Astrocyte of the spinal cord (primary cell): Measurements from ENCODE around the gene XG.
"Not testable (repeated sequence)": the region's sequence is repeated elsewhere in the genome, so short reads cannot be mapped to it uniquely, and the experiment has no call there.

Experiments used
- DNase-seq: peaks from one replicate; pipeline ENCODE4 v3.0.0; 2011; ENCODE audit warnings: low read depth, low spot score
- H3K4me3 ChIP-seq: 2 replicates; pipeline ENCODE4 v1.5.1; 2011; ENCODE audit warnings: low read depth, mild to moderate bottlenecking, low read length, moderate library complexity
- in situ Hi-C: cut with HindIII; loops from 2 replicates; pipeline ENCODE4 v1.10.0; 2017; ENCODE audit warnings: low sequenced_read_pairs
- TF ChIP-seq, protein P1 (sequence below): IDR thresholded peaks from 2 replicates; pipeline ENCODE4 v1.5.1; 2012; ENCODE audit warnings: low read depth, mild to moderate bottlenecking, low read length, inconsistent platforms

The XG gene

DNA sequence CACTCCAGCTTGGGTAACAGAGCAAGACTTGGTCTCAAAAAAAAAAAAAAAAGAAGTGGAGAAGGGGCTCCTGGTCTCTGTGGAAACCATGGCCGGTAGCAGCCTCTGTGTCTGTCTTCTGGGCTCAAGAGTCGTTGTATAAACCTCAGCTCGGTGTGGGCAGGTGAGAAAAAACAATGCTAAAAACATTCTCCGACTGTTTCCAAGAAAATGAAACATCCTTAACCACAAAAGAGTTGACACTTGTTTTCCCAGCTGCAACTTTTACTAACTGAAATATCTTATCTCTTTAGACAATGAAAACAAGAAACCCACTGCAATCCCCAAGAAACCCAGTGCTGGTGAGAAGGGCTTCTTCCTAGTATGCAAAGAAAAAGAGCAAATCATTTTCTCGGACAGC lies 34.5 kb upstream of the XG start:
- in situ Hi-C loops, result no loop called here
- DNase-seq, result no peak
- TF ChIP-seq, protein P1, sequence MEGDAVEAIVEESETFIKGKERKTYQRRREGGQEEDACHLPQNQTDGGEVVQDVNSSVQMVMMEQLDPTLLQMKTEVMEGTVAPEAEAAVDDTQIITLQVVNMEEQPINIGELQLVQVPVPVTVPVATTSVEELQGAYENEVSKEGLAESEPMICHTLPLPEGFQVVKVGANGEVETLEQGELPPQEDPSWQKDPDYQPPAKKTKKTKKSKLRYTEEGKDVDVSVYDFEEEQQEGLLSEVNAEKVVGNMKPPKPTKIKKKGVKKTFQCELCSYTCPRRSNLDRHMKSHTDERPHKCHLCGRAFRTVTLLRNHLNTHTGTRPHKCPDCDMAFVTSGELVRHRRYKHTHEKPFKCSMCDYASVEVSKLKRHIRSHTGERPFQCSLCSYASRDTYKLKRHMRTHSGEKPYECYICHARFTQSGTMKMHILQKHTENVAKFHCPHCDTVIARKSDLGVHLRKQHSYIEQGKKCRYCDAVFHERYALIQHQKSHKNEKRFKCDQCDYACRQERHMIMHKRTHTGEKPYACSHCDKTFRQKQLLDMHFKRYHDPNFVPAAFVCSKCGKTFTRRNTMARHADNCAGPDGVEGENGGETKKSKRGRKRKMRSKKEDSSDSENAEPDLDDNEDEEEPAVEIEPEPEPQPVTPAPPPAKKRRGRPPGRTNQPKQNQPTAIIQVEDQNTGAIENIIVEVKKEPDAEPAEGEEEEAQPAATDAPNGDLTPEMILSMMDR, result no peak
- no peak overlapping the region for H3K4me3 ChIP-seq

DNA sequence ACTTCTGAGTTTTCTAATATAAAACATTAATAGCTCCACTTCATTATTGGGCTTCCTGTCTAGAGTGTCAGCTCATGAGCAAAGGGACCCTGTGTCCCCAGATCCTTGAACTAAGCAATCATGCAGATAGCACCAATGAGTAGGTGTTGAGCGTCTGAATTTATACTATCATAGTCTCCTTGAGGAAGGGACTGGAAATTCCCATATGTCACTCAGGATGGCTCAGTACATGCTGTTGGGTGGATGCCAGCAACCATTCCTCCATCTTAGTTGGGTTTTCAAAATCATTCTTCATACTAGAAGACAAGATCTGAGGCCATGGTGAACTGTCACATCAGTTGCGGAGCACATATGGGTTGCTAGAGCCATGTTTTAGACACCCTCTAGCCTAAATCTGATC lies 33.0 kb upstream of the XG start:
- H3K4me3 ChIP-seq, result no peak overlapping the region
- DNase-seq, result no peak
- in situ Hi-C loops, result no loop called here
- TF ChIP-seq, protein P1, result no peak

DNA sequence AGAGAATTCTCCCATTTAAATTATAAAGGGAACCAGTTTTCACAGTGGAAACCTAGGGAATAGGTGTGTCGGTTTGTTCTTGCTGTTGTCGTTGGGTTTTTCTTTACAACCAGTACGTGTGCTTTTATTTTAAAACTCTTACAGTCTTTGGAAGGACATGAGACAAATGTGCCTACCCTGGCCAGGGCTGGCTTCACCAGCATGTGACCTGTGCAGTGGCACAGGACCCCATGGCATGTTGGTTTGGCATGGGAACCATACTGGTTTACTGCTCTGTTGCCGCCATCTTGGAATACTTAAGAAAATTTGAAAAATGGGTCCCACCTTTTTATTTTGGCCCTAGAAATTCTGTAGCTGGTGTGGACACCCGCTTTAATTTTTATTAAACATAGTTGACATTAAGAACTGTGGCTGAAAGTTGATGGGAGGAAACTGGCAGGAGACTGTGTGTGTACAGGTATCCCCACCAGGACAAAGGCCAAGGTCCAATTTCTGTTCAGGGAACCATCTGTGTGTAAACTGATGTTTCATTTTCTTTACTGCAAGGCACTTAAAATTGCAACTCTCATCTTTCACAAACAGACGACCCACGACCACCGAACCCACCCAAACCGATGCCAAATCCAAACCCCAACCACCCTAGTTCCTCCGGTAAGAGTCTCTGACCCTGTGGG lies 31.9 kb upstream of the XG start:
- TF ChIP-seq, protein P1, result no peak
- H3K4me3 ChIP-seq, result no peak overlapping the region
- in situ Hi-C loops, result no loop called here

DNA sequence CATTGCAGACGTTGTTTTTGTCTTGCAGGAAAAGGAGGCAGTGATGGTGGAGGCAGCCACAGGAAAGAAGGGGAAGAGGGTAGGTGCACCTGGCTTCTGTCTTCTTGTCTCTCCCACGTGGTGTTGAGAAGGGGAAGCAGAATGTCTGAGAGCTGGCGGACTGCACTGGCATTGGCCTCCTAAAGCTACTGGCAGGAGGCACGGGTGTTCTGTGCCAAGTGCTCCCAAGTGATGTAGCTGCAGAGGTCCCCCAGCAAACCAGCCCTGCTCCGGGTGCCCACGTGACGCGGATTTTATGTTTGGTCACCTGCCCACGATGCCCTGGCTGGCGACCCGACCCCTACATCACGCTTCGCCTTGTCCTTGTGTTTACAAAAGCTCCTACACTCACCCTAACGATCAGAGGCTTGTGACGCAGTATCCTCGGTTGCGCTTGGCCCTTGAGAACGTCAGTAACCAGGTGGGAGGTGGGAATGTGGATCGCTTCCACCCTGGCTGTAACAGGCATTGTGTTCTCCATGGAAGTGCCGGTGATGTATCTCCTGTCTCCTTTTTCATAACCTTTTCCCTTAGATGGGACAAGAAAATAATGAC lies 28.5 kb upstream of the XG start:
- no peak overlapping the region for H3K4me3 ChIP-seq
- in situ Hi-C loops, result no loop called here
- TF ChIP-seq, protein P1, result no peak
- no peak for DNase-seq

More for the DNA sequence above, 31.9 kb upstream of the XG start:
- DNase-seq, result no peak

DNA sequence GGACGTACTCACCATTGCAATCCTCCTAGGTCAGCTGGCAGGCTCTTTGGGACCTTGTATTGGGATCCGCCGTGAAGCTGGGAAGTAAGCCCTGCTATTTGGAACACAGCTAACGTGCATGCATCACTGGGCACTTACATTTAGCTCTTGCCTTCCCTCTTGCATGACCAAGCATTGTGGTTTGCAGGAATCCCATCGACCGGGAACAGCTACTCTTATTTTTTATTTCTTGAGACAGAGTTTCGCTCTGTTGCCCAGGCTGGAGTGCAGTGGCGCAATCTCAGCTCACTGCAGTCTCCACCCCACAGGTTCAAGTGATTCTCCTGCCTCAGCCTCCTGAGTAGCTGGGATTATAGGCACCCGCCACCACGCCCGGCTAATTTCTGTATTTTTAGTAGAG lies 24.6 kb upstream of the XG start:
- H3K4me3 ChIP-seq, in situ Hi-C loops: not testable (repeated sequence)
- peak; percentile 48 for DNase-seq

DNA sequence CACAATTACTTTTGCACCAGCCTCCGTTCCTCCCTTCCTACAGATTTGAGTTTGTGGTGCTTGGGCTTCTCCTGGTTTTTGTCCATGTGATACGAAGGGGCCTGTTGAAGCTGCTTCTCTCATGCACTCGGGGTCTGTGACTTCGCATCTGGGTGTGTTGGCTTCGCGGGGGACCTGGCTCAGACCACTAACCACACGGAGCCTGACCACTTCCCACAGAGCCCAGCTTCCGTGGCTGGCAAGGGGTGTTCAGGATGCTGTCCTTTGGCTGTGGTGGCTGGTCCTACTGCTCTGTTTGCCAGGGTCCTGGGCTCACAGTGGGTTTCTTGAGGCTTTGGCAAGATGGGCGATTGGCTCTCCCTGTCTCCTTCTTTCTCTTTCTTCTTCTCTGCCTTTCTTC lies 19.8 kb upstream of the XG start:
- no peak for DNase-seq
- TF ChIP-seq, protein P1, result no peak
- H3K4me3 ChIP-seq, result no peak overlapping the region
- in situ Hi-C loops, result no loop called here

DNA sequence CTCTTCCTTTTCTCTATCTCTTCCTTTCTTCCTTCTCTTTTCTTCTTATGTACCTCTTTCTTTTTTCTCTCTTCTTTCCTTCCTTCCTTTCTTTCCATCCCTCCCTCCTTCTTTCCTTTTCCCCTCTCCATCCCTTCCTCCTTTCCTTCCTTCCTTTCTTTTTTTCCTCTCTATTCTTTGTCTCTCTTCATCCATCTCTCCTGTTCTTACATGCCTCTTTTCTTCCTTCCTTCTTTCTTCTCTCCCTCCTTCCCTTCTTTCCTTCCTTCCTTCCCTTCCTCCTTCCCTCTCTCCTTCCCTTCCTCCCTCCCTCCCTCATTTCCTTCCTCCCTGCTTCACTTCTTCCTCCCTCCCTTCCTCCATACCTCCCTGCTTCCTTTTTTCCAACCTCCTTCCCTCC lies 19.2 kb upstream of the XG start:
- in situ Hi-C loops, result no loop called here
- H3K4me3 ChIP-seq, result no peak overlapping the region
- TF ChIP-seq, protein P1, result no peak
- no peak for DNase-seq
